ENCODE measurements around the gene SMURF1.
"Not testable (repeated sequence)": the region's sequence is repeated elsewhere in the genome, so short reads cannot be mapped to it uniquely, and the experiment has no call there.

Gene SMURF1

DNA sequence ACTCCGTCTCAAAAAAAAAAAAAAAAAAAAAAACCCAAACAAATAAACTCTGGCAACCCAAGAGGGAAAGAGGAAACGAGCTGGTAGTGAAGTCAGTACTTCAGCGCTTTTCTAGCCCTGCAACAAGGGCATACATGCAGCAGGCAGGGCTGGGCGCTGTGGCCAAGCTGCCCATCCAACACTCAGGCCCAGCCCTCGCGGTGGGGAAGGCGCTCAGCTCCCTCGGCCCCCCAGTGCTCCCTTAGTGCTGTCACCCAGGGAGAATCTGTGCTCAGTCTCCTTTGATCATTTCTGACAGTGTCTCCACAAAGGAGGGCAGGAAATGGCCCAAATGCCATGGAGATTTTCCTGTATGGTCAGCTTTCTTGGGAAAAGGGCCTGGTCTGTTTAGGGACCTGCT, 97.2 kb downstream of the SMURF1 start:
- DNase-seq: no peak

DNA sequence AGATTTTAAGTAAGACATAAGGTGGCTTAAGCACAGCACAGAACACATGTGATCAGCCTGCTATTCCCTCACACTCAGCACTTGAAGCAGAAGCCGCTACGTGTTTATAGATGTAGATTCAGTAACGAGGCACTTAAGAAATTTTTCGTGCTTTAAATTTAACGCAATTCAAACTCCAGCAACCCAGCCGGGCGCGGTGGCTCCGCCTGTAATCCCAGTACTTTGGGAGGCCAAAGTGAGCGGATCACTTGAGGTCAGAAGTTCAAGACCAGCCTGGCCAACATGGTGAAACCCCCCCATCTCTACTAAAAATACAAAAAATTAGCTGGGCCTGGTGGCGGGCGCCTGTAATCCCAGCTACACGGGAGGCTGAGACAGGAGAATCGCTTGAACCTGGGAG, 97.6 kb downstream of the SMURF1 start:
- DNase-seq: not testable (repeated sequence)

DNA sequence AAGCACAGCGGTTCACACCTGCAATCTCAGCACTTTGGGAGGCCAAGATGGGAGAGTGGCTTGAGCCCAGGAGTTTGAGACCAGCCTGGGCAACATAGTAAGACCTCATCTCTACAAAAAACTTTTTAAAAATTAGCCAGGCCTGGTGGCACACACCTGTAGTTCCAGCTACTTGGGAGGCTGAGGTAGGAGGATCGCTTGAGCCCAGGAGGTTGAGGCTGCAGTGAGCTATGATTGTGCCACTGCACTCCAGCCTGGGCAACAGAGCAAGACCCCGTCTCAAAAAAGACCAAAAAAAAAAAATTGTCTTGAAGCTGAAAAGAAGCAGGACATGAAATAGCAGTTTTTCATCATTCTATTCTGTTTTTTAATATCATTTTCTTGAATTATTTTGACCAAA, 99.0 kb downstream of the SMURF1 start:
- not testable (repeated sequence) for DNase-seq

DNA sequence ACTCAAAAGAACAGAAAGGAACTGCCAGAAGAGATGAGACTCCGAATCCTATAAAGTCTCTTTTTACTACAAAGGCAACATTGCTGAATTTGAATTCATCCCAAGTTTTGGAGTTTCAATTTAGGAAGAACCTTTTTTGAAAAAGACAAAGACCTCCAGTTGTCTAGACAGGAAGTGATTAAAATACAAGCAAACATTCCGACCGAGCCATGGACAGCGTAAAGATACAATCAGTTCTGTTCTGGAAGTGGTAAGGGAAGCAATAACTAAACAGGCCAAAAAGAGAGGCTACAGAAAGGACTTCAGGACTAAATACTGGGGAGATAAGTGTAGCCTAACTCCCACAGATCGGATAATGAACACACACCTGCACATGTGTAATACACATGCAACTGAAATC, 101.0 kb downstream of the SMURF1 start:
- no peak for DNase-seq

DNA sequence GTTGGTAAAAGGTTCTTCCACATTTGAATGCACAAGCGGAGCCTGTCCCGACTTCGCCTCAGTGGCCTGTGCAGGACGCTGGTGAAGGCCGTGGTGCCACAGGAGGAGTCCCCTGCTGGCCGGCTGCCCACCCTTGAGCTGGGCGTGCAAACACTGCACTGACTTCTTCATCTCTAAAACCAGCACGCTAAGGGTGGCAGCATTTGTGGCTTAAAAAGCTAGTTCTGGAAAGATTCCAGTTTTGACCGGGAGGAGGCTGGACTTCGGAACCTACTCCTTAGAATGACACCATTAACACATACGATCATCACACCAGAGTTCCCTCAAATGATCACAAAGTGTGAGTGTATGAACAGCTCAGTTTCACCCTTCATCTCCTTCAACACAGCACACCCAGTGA, 102.4 kb downstream of the SMURF1 start:
- DNase-seq: no peak

DNA sequence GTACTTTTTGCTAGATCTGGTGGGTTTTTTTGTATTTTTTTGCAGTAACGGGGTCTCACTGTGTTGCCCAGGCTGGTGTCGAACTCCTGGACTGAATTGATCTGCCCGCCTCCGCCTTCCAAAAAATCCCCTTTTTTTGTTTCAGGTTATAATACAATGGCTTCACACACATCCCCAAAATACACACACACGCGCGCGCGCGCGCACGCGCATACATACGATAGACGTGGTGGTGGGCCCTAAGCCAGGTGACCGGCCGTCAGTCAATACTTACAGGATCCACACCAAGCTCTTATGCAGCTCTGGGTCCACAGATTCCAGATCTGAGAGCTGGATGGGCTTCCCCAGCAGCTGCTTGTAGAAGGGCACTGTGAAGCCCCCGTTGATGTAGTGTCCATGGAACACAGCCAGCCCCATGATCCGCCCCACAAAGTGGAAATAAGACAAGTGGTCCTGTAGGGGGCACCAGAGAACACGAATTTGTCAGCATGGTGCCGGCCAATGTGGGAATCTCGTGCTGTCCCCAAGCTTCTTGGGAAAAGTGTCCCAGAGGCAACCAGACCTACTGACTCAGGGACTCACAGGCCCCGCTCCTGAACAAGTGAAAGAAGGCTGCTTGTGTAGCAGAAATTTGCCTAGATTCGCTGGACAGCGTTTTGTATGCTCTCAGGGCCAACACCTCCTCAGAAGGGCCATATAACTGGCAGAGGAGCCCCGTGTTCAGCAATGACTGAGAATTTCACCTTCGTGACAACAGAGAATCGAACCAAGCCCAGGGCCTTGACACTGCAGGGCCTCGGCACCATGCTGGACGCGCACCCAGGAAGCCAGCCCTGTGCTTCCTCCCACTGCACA, 103.6 kb downstream of the SMURF1 start:
- peak; percentile 58 to 65 for DNase-seq

DNA sequence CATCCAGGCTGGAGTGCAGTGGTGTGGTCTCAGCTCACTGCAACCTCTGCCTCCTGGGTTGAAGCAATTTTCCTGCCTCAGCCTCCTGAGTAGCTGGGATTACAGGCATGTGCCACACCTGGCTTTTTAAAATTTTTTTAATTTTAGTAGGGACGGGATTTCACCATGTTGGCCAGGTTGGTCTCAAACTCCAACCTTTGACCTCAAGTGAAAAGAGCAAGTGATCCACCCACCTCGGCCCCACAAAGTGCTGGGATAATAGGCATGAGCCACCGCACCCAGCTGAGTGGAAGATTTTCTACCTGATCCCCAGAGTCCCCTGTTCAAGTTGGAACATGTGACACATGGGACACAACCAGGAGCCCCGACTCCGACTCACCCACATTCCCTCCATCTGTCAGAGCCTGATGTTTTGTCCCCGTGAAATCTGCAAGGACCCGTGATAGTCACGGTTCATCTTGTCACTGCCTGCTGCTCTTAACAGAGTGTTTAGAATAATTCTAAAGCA, 104.5 kb downstream of the SMURF1 start:
- no peak for DNase-seq

DNA sequence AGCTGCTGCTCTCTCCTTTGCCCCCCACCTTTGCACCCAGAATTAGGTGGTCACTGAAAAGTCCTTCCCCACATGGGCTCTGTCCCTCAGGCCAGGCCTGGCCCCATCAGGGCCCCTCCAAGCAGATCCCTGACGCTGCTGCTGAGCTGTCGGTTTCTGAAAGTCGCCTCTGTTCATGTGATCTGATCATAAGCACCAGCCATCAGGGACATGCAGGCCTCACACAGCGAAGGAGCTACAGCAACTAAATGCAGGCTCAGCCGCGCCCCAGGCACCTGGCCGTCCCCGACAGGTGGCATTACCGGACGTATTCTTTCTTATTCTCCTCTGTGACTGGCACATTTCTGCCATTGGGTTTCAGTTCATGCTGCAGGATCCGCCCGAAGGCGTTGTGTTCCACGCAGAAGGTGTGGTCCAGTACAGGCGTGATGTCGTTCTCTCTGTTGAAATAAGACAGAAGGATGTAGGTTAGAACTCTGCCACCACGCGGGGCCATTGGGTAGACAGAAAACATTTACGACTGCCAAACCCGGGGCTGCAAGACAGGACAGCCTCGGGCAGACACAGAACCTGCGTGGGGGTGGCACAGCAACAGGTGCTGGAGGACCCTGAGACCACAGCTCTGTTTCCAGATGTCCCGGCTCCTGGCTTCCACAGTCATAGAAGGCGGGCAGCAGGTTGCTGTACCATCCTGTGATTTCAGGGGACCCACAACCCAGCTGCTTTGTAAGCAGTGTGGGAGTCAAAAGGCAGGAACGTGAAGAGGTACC, 105.6 kb downstream of the SMURF1 start:
- DNase-seq: no peak

DNA sequence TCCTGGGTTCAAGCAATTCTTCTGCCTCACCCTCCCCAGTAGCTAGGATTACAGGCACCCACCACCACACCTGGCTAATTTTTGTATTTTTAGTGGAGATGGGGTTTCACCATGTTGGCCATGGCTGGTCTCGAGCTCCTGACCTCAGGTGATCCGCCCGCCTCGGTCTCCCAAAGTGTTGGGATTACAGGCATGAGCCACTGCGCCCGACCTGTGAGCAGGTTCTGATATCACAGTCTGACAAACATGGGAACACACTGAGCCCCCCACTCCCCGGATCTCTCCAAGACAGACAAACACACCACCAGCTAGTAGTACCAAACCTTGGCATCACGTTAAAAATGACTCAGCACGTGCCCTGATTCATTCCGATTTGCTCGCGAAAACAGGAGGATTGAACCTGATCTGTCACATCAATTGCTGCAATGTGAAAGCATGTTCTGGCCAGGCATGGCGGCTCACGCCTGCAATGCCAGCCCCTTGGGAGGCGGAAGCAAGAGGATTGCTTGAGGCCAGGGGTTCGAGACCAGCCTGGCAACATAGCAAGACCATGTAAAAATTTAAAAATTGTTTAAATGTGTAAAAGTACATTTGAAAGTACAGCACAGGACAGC, 106.5 kb downstream of the SMURF1 start:
- no peak for DNase-seq

DNA sequence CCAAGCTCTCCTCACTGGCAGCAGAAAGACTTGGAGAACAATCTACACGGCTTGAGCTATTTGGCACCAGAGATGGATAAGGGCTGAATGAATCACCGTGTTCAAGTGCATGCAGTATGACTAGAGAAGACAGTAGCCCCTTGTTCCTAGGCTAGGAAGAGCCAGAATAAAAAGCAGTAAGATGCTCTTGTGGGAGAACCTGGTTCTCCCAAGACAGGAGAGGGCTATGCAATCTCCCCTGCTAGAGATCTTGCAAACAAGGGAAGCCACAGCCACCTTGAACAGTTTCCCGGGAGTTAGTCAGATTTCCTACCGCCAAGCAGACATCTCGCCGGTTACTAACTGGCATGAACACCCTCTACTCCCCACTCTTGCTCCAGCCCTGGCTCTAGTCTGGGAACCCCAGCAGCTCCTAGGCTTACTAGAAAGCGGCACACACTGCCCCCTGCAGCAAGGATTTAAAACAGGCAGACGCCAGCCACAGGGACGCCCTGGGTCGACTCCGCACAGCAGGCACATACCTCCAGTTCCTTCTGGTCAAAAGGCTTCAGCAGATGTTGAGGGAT, 107.3 kb downstream of the SMURF1 start:
- no peak for DNase-seq

DNA sequence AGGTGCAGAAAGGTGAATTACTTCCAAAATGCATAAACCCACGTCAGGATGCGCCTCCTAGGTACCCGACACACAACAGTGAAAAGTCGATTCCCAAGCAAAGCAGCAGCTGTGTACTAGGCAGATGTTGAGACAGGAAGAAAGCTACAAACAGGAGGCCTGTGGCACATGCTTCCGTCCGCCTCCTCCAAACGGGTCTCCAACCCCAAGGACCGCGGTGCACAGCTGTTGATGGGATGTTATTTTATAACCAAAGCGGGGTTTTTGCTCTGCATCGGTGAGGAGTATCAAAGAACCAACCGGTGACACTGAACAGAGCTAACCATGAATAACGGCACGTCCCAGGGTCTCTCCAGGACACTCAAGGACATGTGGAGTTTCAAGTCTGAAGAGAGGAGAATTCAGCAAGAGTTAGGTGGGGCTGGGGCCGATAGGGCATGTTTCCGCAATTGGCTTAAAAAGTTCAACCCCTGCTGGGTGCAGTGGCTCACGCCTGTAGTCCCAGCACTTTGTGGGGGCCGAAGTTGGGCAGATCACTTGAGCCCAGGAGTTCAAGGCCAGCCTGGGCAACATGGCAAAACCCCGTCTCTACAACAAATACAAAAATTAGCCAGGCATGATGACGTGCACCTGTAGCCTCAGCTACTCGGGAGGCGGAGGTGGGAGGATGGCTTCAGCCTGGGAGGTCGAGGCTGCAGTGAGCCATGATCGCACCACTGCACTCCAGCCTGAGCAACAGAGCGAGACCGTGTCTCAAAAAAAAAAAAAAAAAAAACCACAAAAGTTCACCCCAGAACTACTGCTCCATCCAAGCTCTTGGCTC, 108.0 kb downstream of the SMURF1 start:
- DNase-seq: no peak

DNA sequence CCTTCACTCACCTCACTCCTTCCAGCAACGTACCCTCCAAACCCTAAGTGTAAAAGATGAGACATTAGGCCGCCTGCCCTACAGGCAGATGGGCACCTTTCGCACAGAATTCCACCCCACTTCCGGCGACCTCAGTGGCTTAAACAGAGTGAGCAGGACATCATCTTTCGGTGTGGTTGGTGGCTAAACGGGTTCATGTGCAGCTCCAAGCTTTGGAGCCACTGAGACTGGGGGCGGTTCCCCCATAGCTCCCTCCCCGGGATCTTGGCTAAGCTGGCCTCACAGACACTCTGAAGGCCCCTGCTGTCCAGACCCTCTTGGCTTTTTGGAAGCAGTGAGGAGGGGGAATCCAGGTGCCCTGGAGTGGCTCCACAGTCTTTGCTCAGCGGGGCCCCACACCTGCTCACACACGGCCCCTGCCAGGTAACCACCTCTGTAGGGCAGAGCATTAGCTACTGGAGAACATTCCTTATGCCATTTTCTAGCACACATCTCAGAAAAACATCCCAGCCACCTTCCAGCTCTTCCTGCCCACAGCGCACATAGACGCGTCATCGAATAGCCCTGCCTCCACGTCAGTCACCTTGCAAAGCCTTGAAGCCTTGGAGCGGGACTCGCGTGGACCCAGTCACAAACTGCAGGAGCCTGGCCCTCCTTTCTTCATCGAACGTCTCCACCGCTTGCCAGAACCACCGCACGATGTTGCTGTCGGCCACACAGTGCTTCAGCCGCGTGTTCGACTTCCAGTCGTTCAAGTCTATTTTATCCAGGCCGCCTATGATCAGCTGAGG, 108.8 kb downstream of the SMURF1 start:
- DNase-seq: no peak

DNA sequence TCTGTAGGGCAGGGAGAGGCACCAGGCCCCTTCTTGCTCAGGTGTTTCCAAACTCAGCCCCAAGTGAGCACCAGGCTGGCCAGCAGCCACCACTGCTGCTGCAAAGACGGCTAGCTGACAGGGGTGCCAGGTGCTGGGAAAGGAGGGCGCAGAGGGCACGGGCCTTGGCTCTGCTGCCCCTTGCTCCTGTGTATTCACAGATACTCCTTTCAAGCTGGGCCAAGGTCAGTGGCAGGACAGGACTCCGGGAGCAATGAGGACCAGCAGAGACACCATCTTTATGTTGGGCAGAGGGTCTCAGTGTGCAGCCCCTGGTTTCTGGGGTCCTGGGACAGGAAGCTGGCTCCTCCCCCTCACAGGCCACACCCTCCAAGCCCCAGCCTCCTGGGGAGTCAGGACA, 110.1 kb downstream of the SMURF1 start:
- DNase-seq: no peak

DNA sequence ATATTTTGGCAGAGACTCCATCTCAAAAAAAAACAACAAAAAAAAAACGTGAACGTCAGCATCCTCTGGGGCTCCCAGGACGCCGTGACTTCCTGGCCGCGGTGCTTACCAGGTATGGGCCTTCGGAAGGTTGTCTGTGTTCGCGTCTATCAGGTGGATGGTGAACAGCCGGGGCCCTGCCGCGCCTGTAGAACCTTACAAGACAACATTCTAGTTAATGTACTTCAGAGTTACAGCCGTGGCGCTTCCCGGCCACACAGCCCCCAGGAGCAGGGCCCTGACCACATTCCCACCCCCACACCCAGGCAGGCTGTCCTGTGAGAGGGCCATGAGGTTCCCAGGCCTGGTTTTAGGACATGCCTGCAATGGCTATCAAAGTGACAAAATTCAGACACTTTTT, 111.0 kb downstream of the SMURF1 start:
- no peak for DNase-seq

DNA sequence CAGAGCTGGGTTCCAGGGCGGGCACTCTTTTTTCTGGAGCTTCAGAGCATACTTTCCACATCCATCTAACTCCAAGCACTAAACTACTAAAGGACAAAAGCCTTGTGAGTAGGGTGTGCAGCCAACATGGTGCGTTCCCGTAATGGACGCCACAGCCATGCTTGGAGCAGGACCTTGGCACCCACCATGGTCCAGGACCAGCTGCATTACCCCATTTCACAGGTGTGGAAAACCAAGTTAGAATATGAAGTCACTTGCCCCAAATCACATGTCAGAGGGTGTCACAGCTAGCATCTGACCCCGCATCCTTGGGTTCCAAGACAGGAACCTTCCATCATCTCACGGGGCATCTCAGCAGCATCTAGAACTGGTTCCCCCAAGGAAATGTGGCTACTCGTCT, 112.4 kb downstream of the SMURF1 start:
- DNase-seq: no peak

DNA sequence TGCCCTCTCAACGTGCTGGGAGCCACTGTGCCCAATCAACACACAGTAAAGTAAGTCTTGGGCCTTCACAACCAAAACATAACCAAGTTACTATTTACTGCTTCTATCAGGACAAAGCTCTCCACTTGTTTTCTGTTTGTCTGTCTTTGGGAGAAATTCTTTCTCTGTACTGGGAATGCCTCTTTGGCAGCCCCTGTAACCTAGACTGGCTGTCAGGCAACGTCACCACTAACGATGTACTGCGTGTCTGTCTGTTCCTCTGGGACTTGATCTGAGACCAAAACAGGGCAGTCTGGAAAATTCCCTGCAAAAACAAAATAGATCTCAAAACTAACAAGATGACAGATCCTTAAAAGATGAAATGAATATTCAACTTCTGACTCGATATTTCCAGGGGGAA, 113.0 kb downstream of the SMURF1 start:
- DNase-seq: no peak

DNA sequence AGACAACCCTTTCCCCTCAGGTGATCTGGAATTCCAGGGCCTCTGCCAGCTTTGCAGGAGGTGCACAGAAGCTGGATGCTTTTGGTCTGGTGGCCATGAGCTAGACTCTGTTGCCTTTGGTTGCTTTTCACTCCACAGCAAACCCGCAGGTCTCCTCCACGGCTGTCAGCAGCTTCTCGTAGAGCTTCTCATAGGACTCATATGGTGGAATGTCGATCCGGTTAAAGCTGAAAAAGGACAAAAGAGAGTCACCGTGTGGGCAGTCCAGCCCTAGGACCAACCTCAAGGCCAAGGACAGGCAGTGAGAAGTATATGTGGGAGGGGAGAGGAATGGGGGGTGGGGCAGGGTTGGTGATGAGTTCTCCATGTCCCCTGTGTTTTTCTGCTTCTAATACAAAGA, 113.5 kb downstream of the SMURF1 start:
- no peak for DNase-seq

DNA sequence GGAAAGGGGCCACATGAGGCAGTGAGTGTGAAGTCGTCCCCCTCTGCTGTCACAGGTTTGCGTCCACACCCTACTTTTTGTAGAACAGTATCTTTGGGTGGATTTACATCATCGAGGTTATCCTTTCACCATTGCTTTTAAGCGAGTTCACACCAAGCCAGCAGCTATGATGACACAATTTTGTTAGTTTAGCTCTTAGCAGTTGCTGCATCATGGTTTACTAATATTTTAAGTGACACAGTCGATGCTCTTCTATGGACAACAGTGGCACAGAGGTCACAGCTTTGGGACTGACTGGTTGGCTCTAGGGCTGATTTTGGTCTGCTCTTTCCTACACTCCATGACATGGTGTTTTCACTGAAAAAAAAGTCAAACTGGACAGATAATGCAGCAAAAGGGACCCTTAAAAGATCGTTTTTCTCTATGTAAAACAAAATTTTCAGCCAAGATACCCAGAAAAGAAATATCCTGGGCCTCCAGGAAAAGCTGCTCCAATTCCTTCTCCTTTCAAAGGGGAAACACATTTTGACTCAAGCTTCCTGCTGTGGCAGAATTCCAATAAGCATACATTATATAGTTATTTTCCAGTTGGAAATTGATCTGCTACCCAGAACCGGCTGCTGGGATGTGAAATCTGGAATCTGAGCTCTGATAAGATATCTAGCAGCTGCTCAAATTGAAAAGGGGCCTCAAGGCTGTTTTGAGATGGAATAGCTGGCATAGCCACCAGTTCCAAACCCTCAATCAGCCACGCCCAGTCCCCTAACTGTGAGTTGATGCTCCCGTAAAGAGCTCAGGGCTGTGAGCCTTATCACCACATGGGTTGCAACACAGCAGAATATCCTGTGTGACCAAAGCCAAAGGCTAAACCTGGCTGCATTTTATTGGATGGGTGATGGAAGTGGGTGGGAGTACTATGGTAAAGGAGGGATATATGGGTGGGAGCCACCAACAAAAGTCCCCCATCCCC, 114.2 kb downstream of the SMURF1 start:
- no peak for DNase-seq

DNA sequence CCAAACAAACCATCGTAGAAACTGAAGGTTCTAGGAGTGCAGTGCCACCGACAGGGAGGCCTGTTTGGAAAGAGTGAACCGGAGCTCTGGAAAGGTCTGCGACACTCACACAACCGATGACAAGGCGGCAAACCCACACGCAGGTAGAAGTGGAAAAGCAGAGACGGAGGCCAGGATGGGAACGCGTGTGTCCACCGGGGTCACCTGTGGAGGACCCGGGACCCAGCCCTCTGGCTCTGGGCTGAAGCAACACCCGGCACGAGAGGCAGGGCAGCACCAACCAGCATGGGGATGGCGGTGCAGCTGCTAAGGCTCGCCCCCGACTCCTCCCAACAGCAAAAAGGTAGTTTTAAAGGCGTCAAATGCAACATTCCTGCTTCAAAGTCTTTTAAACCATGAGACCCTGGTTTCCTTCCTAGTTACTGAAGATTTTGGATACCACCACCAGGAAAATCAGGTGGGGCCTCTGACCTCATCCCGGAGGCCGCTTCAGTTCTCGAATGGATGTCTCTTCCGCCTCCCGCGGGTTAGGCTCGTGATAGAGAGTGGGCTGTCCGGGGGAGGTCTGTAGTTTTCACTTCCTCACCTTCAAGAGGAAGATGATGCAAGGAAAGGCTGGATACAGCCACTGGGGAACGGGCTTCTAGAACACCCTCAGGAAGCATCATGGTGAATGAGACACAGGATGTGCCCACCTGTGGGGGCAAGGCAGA, 115.5 kb downstream of the SMURF1 start:
- no peak for DNase-seq

DNA sequence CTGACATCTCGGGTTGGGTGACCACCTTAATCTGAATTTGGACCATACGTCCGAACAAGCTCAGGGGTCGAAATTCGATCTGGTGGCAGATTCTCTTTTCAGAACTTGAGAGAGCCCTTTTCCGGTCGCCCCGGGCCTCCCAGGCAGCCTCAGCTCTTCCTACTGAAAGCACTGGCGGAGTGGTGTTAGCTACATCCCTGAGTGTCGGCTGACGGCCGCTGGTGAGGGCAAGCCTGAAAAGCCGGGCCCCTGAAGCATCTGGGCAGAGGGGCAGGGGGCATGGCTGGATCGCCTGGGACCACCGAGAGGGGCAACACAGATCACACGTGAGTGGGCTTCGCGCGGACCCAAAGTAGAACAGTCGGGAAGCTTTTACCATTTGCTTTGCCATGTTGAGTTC, 116.1 kb downstream of the SMURF1 start:
- DNase-seq: no peak
